Choroid plexus epithelial cell (primary cell): ENCODE measurements around the gene EPHB6.

ENCODE experiments used
- DNase-seq: peaks from one replicate; pipeline ENCODE4 v3.0.0-alpha.2; 2010; ENCODE audit warnings: low read depth
- H3K4me3 ChIP-seq: 2 replicates; pipeline ENCODE4 v1.5.1; 2011; ENCODE audit warnings: low read depth, mild to moderate bottlenecking, control low read depth, low read length, moderate library complexity
- CTCF ChIP-seq: conservative IDR thresholded peaks from 2 replicates; pipeline ENCODE4 v1.5.1; 2011; ENCODE audit warnings: low read depth, mild to moderate bottlenecking, control low read depth, inconsistent platforms, low read length, moderate library complexity

EPHB6 gene

GRCh38 chr7:142864980-142865747, 10.3 kb downstream of the EPHB6 start:
- no peak for TF ChIP-seq CTCF
- no peak overlapping the region for H3K4me3 ChIP-seq
- no peak for DNase-seq

- no peak for DNase-seq
- no peak for TF ChIP-seq CTCF
- no peak overlapping the region for H3K4me3 ChIP-seq
Measured at GRCh38 chr7:142865766-142866165, 10.9 kb downstream of the EPHB6 start.

- peak; percentile 36 for DNase-seq
- no peak overlapping the region for H3K4me3 ChIP-seq
- TF ChIP-seq CTCF, result peak; percentile 74
Measured at GRCh38 chr7:142866361-142867096, 11.7 kb downstream of the EPHB6 start.

DNA sequence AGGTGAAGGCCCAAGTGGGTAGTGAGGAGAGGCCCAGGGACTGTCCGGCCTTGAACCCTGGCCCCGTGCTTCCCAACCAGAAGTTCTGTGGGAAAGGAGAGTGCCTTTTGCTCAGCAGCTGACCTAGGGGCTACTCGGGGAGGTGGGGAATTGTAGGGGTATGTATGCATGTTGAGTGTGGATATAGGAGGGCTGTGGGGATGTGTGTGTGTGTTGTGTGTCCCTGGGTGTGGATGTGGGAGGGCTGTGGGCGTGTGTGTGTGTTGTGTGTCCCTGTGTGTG, 12.2 kb downstream of the EPHB6 start:
- TF ChIP-seq CTCF, result no peak
- no peak for DNase-seq
- no peak overlapping the region for H3K4me3 ChIP-seq

- H3K4me3 ChIP-seq, result no peak overlapping the region
- no peak for TF ChIP-seq CTCF
- DNase-seq, result no peak
Measured at GRCh38 chr7:142867398-142868187, 12.7 kb downstream of the EPHB6 start.

DNA sequence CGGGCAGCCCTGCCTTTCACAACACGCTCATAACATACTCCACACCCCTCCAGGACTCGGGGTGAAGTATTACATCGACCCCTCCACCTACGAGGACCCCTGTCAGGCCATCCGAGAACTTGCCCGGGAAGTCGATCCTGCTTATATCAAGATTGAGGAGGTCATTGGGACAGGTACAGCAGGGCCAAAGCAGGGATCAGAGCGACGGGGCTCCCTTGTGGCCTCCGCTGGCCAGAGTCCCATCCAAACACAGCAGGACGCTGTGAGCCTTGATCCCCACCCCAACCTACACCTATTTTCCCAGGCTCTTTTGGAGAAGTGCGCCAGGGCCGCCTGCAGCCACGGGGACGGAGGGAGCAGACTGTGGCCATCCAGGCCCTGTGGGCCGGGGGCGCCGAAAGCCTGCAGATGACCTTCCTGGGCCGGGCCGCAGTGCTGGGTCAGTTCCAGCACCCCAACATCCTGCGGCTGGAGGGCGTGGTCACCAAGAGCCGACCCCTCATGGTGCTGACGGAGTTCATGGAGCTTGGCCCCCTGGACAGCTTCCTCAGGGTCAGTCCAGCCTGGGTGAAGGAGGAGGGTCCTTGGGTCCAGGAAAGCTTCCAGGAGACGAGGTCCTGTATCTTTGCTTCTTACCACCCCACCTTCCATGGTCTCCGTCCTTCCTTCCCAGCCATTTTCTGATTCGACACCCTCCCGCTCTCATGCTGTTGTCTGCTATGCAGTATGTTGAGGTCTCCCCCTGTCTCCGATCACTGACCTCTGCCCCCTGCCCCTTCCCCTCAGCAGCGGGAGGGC, 13.5 kb downstream of the EPHB6 start:
- TF ChIP-seq CTCF, result no peak
- H3K4me3 ChIP-seq, result no peak overlapping the region
- DNase-seq, result no peak
